B cell (primary cell): ENCODE data around the gene IGF1R.

Experiments used
- EZH2 ChIP-seq: IDR thresholded peaks from 2 replicates; pipeline ENCODE4 v1.6.1; 2012; ENCODE audit warnings: borderline replicate concordance, low read depth, mild to moderate bottlenecking, moderate library complexity, low read length; ENCODE audit not compliant: insufficient read depth, poor library complexity, severe bottlenecking
- TF ChIP-seq, protein P1 (sequence below): fragments of 200-600 bp; IDR thresholded peaks from one replicate; pipeline ENCODE4 v1.8.0; 2022; ENCODE audit warnings: antibody characterized with exemption, mild to moderate bottlenecking

DNA sequence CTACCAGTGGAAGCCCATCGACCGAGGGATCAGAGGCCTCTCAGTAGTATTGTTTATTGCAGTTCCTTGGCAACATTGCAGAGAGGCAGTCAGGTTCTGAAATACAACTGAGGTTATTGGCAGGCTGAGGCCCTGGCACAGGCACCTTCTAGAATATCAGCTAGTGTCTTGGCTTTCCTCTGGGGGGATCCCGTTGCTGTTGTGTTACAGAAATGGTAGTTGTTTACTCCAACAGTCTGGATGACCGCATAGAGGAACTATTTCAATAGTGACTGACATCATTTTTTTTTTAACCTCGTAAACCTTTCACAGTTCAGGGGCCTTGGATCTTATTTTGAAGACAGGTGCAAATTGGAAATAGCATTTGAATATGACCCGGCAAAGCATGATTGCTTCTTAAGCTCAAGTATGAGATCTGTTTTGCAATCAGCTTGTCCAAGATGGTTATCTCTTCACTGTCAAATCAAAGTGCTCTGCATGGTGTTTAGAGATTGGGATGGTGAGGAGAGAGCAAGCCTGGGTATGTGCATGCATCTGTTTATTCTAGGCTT, 295.3 kb downstream of the IGF1R start:
- no peak for TF ChIP-seq EZH2
- TF ChIP-seq, protein P1, sequence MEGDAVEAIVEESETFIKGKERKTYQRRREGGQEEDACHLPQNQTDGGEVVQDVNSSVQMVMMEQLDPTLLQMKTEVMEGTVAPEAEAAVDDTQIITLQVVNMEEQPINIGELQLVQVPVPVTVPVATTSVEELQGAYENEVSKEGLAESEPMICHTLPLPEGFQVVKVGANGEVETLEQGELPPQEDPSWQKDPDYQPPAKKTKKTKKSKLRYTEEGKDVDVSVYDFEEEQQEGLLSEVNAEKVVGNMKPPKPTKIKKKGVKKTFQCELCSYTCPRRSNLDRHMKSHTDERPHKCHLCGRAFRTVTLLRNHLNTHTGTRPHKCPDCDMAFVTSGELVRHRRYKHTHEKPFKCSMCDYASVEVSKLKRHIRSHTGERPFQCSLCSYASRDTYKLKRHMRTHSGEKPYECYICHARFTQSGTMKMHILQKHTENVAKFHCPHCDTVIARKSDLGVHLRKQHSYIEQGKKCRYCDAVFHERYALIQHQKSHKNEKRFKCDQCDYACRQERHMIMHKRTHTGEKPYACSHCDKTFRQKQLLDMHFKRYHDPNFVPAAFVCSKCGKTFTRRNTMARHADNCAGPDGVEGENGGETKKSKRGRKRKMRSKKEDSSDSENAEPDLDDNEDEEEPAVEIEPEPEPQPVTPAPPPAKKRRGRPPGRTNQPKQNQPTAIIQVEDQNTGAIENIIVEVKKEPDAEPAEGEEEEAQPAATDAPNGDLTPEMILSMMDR, result no peak
